ENCODE data around the gene ZNF831.

ZNF831 gene

DNA sequence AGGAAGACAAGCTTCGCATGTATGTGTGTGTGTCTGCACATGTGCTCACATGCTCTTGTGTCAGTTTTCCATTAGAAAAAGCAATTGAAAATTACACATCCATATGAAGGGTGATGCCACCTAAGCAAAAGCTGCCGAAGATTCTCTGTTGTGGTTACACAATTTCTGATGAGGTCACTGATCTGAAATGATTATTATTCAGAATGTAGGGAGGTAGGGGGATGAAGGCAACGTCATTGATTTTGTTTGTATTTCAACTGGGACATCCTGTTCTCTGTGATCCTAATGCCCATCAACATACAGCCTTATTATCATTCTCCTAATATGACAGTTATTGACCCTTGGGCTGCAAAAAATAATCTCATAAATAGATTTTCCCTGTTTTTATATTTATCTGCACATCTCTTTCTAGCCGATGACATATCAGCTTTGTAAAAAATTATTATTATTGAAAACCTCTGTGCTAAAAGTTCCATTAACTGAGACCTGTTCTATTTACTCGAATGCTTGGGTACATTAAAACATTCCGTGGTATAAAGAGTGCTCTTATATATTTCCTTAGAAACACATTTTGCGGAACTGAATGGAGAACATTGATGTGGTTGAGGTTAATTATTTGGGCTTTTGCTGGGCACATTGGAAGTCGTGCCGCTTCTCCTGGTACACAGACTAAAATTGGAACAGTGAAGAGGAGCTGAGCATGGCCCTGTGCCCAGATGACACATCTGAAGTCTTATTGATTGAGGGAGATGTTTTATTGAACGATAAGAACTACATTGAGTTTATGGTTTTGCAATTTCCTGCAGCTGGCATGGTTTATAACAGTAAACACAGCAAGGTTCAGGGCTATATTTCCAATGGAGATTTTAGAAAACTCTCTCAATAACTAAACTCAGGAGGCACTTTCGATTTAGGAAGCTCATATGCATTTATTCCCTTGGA lies 51.3 kb downstream of the ZNF831 start:
- DNase-seq (ENCODE audit: low read depth) = no peak

DNA sequence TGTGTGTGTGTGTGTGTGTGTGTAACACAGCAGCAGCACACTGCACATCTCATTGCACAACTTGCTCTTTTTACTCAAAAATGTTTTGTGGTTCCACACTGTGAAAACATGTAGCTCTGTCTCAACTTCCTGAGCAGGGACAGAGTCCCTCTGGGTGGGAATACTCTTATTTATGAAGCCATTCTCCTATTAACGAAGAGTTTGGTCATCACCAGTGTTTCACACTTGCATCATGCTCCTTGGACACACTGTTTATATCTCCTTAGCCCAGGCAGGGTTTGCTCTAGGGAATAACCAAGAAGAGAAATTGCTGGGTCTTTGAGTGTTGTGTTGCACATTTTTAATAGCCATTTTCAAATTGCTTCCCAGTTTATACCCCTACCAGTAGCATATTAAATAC lies 53.6 kb downstream of the ZNF831 start:
- no peak for DNase-seq (ENCODE audit: low read depth)

DNA sequence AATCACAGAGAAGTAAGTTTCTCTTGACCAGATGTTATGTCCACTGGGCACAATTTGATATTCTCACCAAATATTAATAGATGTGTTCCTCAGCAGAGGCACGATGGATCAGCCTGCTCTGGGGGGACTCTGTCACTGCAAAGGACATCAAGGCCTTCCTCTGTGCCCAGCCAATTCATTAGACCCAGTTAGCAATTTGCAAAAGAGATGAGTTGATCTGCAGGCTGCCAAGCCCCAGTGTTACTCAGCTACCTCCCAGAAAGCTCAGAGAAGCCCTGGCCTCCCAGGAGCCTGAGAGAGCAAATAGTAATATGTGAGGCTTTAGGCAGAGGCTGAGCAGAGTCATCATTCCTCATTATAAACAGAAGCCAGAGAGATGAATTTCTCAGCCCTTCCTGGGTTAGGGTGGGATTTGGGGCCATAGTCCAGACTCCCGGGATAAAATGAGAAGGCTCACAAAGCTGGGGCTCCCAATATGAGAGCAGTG lies 54.2 kb downstream of the ZNF831 start:
- DNase-seq (ENCODE audit: low read depth) = no peak

GRCh38 chr20:59219211-59219610 lies 55.6 kb downstream of the ZNF831 start:
- DNase-seq (ENCODE audit: low read depth) = no peak

DNA sequence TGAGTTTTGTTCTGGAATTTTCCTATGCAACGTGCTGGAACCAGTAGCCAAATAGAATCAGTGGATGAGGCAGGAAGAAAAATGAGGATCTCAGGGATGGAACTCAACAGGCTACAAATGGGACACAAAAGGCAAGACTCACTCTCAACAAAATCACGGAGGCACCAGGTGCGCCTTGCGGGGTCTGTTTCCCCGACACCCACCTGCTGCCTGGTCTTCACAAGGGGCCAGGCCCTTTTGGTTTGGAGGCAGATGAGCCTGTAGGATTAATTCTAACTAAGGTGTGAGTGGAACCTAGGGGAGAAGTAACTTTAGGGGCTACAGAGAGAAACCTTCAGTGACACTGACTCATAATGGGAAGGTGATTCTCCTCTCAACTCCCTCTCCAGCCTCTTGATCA lies 56.5 kb downstream of the ZNF831 start:
- no peak for DNase-seq (ENCODE audit: low read depth)

- DNase-seq (ENCODE audit: low read depth) = no peak
These were observed 57.6 kb downstream of the ZNF831 start for GRCh38 chr20:59221049-59221706.

DNA sequence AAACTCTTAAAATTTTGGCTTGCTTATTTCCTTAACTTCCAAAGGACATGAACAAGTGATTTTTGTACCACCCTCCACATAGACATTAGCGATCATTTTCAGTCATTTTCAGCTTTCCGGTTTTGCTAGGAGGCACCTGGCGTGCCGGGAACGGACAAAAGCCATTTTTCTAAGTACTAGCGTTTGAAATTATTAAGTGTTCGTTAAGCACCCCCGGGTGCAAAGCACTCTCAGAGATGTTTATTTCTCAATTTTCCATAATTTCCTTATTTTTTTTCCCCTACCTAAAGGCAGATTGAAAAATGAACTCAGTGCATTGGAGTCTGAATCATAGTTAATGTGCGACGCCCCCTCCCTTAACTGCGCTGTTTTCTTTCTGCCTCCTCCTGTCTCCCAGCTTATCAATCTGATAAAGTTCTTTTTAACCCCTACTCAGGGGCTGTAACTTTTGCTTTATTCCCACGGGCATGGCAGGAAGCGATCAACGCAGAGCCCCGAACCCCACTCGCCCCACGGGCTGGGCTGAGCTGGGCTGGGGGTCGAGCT lies 58.2 kb downstream of the ZNF831 start:
- no peak for DNase-seq (ENCODE audit: low read depth)

DNA sequence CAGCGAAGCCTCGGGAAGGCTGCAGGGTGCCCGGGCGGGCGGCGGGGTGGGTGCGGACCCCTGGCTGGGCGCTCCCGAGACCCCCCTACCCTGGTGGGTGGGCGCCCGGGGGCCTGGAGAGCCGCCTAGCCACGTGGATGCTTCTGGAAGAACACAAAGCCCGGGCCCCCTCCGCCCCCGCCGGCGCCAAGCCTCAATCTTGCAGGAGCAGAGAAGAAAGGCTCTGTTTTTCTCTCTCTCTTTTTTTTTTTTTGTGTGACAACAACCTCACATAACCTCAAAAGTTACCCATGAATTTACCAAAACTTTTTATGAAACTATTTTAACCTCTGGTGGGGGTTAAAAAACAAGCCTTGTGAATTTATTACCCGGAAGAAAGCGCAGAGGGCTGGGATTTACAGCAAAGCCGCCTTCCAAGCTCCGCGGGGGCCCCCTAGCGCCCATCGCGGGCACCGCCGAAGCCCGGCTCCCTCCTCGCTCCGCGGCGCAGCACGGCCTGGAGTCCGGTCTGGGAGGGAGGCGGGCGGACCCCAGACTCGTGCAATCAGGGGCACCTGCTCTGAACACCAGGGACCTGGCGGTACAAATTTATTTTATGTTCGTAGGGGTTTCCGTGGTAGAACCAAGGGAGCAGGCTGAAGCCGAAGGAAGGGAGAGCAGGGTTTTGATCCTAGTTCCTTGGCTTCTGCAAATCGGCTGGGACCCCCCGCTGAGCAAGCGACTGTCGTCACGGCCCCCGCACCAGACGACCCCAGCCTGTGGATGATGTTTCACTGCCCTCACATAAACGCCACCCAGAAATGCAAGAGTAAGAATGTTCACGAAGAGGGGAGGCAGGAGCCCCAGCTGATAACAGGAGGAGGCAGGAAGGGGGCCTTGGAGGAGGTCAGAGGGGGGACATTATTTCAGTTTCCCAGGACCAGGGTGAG lies 58.9 kb downstream of the ZNF831 start:
- no peak for DNase-seq (ENCODE audit: low read depth)

- no peak for DNase-seq (ENCODE audit: low read depth)
These were observed 59.6 kb downstream of the ZNF831 start for GRCh38 chr20:59223182-59223601.

DNA sequence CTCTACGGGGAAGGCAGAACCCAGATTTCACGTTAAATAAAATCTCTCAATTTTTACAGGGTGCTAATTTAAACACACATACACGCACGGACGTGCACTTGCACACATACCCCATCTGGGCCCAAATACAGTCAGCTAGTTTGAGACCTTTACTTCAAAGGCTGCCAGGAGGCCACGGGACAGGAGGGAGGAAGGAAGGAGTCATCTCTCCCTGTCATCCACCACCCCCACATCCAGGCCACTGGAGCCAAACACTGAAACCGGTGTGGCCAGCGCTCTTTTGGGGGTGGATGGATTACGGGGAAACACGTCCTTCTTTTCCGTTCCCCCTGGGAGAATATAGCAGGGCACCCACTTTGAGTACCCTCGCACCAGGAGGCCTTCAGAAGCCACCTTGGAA lies 60.1 kb downstream of the ZNF831 start:
- DNase-seq (ENCODE audit: low read depth) = no peak

- no peak for DNase-seq (ENCODE audit: low read depth)
These were observed 60.6 kb downstream of the ZNF831 start for GRCh38 chr20:59224236-59224635.

GRCh38 chr20:59230385-59230784 lies 66.8 kb downstream of the ZNF831 start:
- no peak for DNase-seq (ENCODE audit: low read depth)

GRCh38 chr20:59231124-59231804 lies 67.6 kb downstream of the ZNF831 start:
- no peak for DNase-seq (ENCODE audit: low read depth)

- no peak for DNase-seq (ENCODE audit: low read depth)
These were observed 69.0 kb downstream of the ZNF831 start for GRCh38 chr20:59232618-59233017.

DNA sequence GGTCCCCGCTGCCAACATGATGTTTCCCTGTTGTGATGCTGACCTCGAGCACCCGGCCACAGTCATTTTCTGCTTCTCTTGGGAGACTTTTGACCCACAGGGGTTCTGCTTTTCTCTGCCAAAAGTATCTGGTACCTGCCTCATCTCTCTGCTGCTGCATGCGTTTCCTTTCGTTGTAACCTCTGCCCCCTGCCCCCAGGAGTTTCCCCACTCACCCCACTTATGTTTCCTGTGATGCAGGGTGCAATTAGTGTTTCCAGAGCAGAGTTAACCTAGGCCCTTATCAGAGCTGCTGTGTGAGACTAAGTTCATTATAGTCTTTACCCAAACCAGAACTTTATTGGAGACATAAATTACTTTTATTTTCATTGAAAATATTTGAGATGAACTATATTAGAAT lies 71.6 kb downstream of the ZNF831 start:
- no peak for DNase-seq (ENCODE audit: low read depth)

GRCh38 chr20:59240006-59240405 lies 76.4 kb downstream of the ZNF831 start:
- DNase-seq (ENCODE audit: low read depth) = no peak

- no peak for DNase-seq (ENCODE audit: low read depth)
These were observed 79.3 kb downstream of the ZNF831 start for GRCh38 chr20:59242714-59243626.

- DNase-seq (ENCODE audit: low read depth) = no peak
These were observed 83.2 kb downstream of the ZNF831 start for GRCh38 chr20:59246691-59247400.

Data from HS-27A (cell line).